HepG2 (cell line): ENCODE data around the gene LEMD1. TPM values are rescaled to one million over a fixed set of nuclear protein-coding genes. Genes with fewer than 3 reads are reported as not detected.
A peak's percentile ranks its signal among the peaks of the same experiment; 100 is the strongest.

Source experiments
- ARNTL ChIP-seq: sonication (generic); formaldehyde crosslinking; IDR thresholded peaks from 2 replicates; pipeline ENCODE4 v1.4.0; 2020; ENCODE audit warnings: mild to moderate bottlenecking, missing genetic modification reagents
- FOSL2 ChIP-seq: sonication (generic); formaldehyde crosslinking; IDR thresholded peaks from 2 replicates; pipeline ENCODE4 v1.4.0; 2020; ENCODE audit warnings: missing genetic modification reagents
- GPBP1L1 ChIP-seq: sonication (generic); formaldehyde crosslinking; IDR thresholded peaks from 2 replicates; pipeline ENCODE4 v1.5.0; 2020; ENCODE audit warnings: mild to moderate bottlenecking, missing genetic modification reagents
- ISX ChIP-seq: sonication (generic); formaldehyde crosslinking; conservative IDR thresholded peaks from 2 replicates; pipeline ENCODE4 v1.5.0; 2020; ENCODE audit warnings: missing genetic modification reagents
- KDM2A ChIP-seq: sonication (generic); formaldehyde crosslinking; IDR thresholded peaks from 2 replicates; pipeline ENCODE4 v1.4.0; 2020; ENCODE audit warnings: low read depth, missing genetic modification reagents, borderline replicate concordance
- KLF15 ChIP-seq: sonication (generic); formaldehyde crosslinking; IDR thresholded peaks from 2 replicates; pipeline ENCODE4 v1.8.1; 2023; ENCODE audit warnings: borderline replicate concordance, mild to moderate bottlenecking, inconsistent platforms, missing genetic modification reagents, mixed read lengths
- MAFK ChIP-seq, 2 experiments: IDR thresholded peaks in 1 of 2; conservative IDR thresholded peaks in 1 of 2; 2 replicates each; pipeline ENCODE4 v1.6.1; 2011; ENCODE audit warnings: improper control_type of control experiment in 2 of 2, low read length in 2 of 2
- MAZ ChIP-seq, 2 experiments: sonication (generic) in 1 of 2; formaldehyde crosslinking in 1 of 2; IDR thresholded peaks; 2 replicates each; pipeline versions ENCODE4 v1.5.0 to v1.6.1; 2012 to 2020; ENCODE audit warnings: low read depth in 2 of 2, mild to moderate bottlenecking in 2 of 2, borderline replicate concordance in 1 of 2, improper control_type of control experiment in 1 of 2, low read length in 1 of 2, missing genetic modification reagents in 1 of 2, moderate library complexity in 1 of 2
- MED1 ChIP-seq: sonication (generic); formaldehyde crosslinking; IDR thresholded peaks from 2 replicates; pipeline ENCODE4 v1.4.0; 2020; ENCODE audit warnings: missing genetic modification reagents
- MEF2D ChIP-seq: sonication (generic); formaldehyde crosslinking; IDR thresholded peaks from 2 replicates; pipeline ENCODE4 v1.5.1; 2020; ENCODE audit warnings: mild to moderate bottlenecking, missing genetic modification reagents
- POLR2G ChIP-seq: fragments of 200-400 bp; formaldehyde crosslinking; IDR thresholded peaks from 2 replicates; pipeline ENCODE4 v1.6.1; 2018; ENCODE audit warnings: mild to moderate bottlenecking, low read depth, low read length, moderate library complexity
- RXRB ChIP-seq: IDR thresholded peaks from 2 replicates; pipeline ENCODE4 v1.6.1; 2016; ENCODE audit warnings: borderline replicate concordance, missing genetic modification reagents, missing compliant biosample characterization
- ZHX2 ChIP-seq, 2 experiments: sonication (generic) in 1 of 2; formaldehyde crosslinking in 1 of 2; IDR thresholded peaks; 2 replicates each; pipeline versions ENCODE4 v1.6.1 to v1.9.0; 2014 to 2022; ENCODE audit warnings: antibody characterized with exemption in 1 of 2, borderline replicate concordance in 1 of 2, inconsistent platforms in 1 of 2, low read depth in 1 of 2, missing genetic modification reagents in 1 of 2
- ZNF546 ChIP-seq: sonication (generic); formaldehyde crosslinking; conservative IDR thresholded peaks from 2 replicates; pipeline ENCODE4 v1.8.1; 2023; ENCODE audit warnings: mild to moderate bottlenecking, missing genetic modification reagents
- ZNF569 ChIP-seq: sonication (generic); formaldehyde crosslinking; IDR thresholded peaks from 2 replicates; pipeline ENCODE4 v1.5.0; 2020; ENCODE audit warnings: mild to moderate bottlenecking, missing genetic modification reagents, moderate library complexity, borderline replicate concordance
- polyA plus RNA-seq, 8 experiments: library from polyadenylated mRNA; depleted of rRNA in 3 of 8; stranded (reverse) in 7 of 8; unstranded in 1 of 8; fragments of >200 nt; fragmentation: Illumina TruSeq in 4 of 8; extraction: Trizol in 4 of 8; gene quantifications; 2 replicates each; pipeline versions ENCODE4 v1.2.1 to v1.2.3, GENCODE V29; 2011 to 2016; ENCODE audit warnings: low read depth in 4 of 8, missing spikeins in 1 of 8, mixed read lengths in 1 of 8; ENCODE audit not compliant: insufficient read depth in 1 of 8
- total RNA-seq, 5 experiments: library from RNA; depleted of rRNA; stranded (reverse); fragments of >200 nt; fragmentation: Illumina TruSeq; extraction: Trizol; gene quantifications; 2 replicates each; pipeline ENCODE4 v1.2.3, GENCODE V29; 2016; ENCODE audit warnings: low read depth in 1 of 5
- TF ChIP-seq, protein P1 (sequence below): sonication (generic); formaldehyde crosslinking; IDR thresholded peaks from 2 replicates; pipeline ENCODE4 v1.9.0; 2021; ENCODE audit warnings: missing genetic modification reagents, borderline replicate concordance

Gene LEMD1
- total and polyA plus RNA-seq, 2 of the 13 experiments (the other 11 are each of a cell fraction or from before 2014, with no cell fraction given), result 1.4 to 2.3 TPM

- TF ChIP-seq ARNTL (no peak), RXRB (CRISPR knock-in tag) (peak; percentile 22; the same call in 1 of the 2 replicates), GPBP1L1 (CRISPR knock-in tag) (no peak), MEF2D (CRISPR knock-in tag) (no peak), MAZ (IDR thresholded peaks at IDR 0.05; ENCODE audit: borderline replicate concordance, low read depth, low read length) (no peak), MAZ (CRISPR knock-in tag; IDR thresholded peaks at IDR 0.05; ENCODE audit: low read depth) (0 out of 2 replicates have a peak, but pooled peaks have one; percentile 28), ZHX2 (IDR thresholded peaks at IDR 0.05; ENCODE audit: low read depth) (no peak), ZHX2 (CRISPR knock-in tag; IDR thresholded peaks at IDR 0.05; ENCODE audit: borderline replicate concordance) (no peak), KDM2A (CRISPR knock-in tag) (no peak), ZNF546 (CRISPR knock-in tag) (no peak), ZNF569 (no peak), KLF15 (CRISPR knock-in tag) (no peak), MAFK (conservative IDR thresholded peaks at IDR 0.05 in 1 of 2, IDR thresholded peaks at IDR 0.05 in 1 of 2; ENCODE audit: low read length in 2 of 2) (no peak), ISX (CRISPR knock-in tag) (no peak), POLR2G (no peak), FOSL2 (CRISPR knock-in tag) (0 out of 2 replicates have a peak, but pooled peaks have one; percentile 22), MED1 (CRISPR knock-in tag) (0 out of 2 replicates have a peak, but pooled peaks have one; percentile 12)
- TF ChIP-seq, protein P1, sequence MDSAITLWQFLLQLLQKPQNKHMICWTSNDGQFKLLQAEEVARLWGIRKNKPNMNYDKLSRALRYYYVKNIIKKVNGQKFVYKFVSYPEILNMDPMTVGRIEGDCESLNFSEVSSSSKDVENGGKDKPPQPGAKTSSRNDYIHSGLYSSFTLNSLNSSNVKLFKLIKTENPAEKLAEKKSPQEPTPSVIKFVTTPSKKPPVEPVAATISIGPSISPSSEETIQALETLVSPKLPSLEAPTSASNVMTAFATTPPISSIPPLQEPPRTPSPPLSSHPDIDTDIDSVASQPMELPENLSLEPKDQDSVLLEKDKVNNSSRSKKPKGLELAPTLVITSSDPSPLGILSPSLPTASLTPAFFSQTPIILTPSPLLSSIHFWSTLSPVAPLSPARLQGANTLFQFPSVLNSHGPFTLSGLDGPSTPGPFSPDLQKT, result no peak
Observed at GRCh38 chr1:205344066-205344928, 77.6 kb downstream of the LEMD1 start (continued).
